Heart right ventricle (tissue), 16 donors: ENCODE results near the gene EBF3. TPM values are rescaled to one million over a fixed set of nuclear protein-coding genes. Genes with fewer than 3 reads are reported as not detected.

ENCODE experiments used
- ATAC-seq, 8 donors: fragments of 200-7000 bp; cut with Tn5 transposase; one replicate each; pipeline ENCODE4 v1.9.1; 2020; ENCODE audit warnings: mild to moderate bottlenecking in 8 of 8, moderate library complexity in 8 of 8, moderate number of reproducible peaks in 1 of 8
- DNase-seq, 2 donors: peaks; one replicate each; pipeline ENCODE4 v3.0.0-alpha.2; 2020
- H3K27ac ChIP-seq, 10 donors: fragments of 200-600 bp; sonication (generic) in 2 of 10; one replicate each; pipeline versions ENCODE4 v1.5.0 to v1.8.0; 2020 to 2022; ENCODE audit warnings: mild to moderate bottlenecking in 3 of 10
- H3K27me3 ChIP-seq, 7 donors: fragments of 200-600 bp; one replicate each; pipeline ENCODE4 v1.8.0; 2021 to 2022; ENCODE audit warnings: mild to moderate bottlenecking in 2 of 7
- H3K36me3 ChIP-seq, 9 donors: fragments of 200-600 bp; sonication (generic) in 1 of 9; one replicate each; pipeline versions ENCODE4 v1.5.0 to v1.8.0; 2020 to 2022; ENCODE audit warnings: mild to moderate bottlenecking in 2 of 9
- H3K4me1 ChIP-seq, 9 donors: fragments of 200-600 bp; sonication (generic) in 1 of 9; one replicate each; pipeline versions ENCODE4 v1.5.0 to v1.8.0; 2020 to 2022; ENCODE audit warnings: mild to moderate bottlenecking in 4 of 9
- H3K4me3 ChIP-seq, 10 donors: fragments of 200-600 bp; sonication (generic) in 2 of 10; one replicate each; pipeline versions ENCODE4 v1.5.0 to v1.8.0; 2020 to 2022; ENCODE audit warnings: mild to moderate bottlenecking in 7 of 10, moderate library complexity in 2 of 10
- H3K9me3 ChIP-seq, 11 donors: fragments of 200-600 bp in 10 of 11; sonication (generic) in 2 of 11; one replicate each; pipeline versions ENCODE4 v1.5.0 to v1.8.0; 2013 to 2022; ENCODE audit warnings: mild to moderate bottlenecking in 2 of 11, control low read depth in 1 of 11, moderate library complexity in 1 of 11
- WGBS, 2 donors: extraction: QIAGEN DNeasy Blood & Tissue Kit; methylation state at CpG; one replicate each; pipeline ENCODE4 v1.1.7; 2013; ENCODE audit warnings: inconsistent platforms in 1 of 2; 5-methylcytosine and 5-hydroxymethylcytosine counted together
- intact Hi-C, 10 donors: fragments of 100-400 bp; cut with DNase I; formaldehyde crosslinking; loops; one replicate each; pipeline versions ENCODE4 v1.11.1 to v1.14.2; 2022
- polyA plus RNA-seq, 2 donors: library from polyadenylated mRNA; stranded (reverse); fragments of 200-250 nt; gene quantifications; one replicate each; pipeline ENCODE4 v1.2.3, GENCODE V29; 2013
- total RNA-seq, 10 donors: library from RNA; stranded (reverse); fragmentation: NEBNext Ultra II Directional in 3 of 10; extraction: Animal tissue kit (Norgen Biotek cat#: 25700) in 3 of 10; gene quantifications; one replicate each; pipeline versions ENCODE4 v1.2.1 to v1.2.4, GENCODE V29; 2021 to 2023
- TF ChIP-seq, protein P1 (sequence below), 9 donors: fragments of 200-600 bp; sonication (generic) in 2 of 9; IDR thresholded peaks; one replicate each; pipeline versions ENCODE4 v1.5.0 to v1.8.0; 2021 to 2022; ENCODE audit warnings: antibody characterized with exemption in 9 of 9, mild to moderate bottlenecking in 5 of 9, moderate library complexity in 1 of 9
- donor health status: Arrhythmogenic right ventricular cardiomyopathy.
- donor health status: ischemic (EF 13 %, LVEDD 7.1; RV severe dilation, severe dysfunction).
- donor health status: healthy with polysubstance abuse.
- donor health status: DM: no; HTN: yes; CAD: no.
- donor health status: DM: no; HTN: no; CAD: no.
- donor health status: ischemic (EF 25% LVEDD 6.9; RV normal size, moderate dysfunction).
- donor health status: ischemic (EF 25% LVEDD 5.7; RV mildly dilated, moderate dysfunction).
- donor health status: healthy.
- donor health status: DM: yes; HTN: yes; CAD: no.
- donor health status: Ischemic cardiomyopathy.
- donor health status: ischemic (EF 35%, LVEDD 5.7; RV mildly dilated, moderate dysfunction).
- donor health status: nonischemic (EF 11% LVEDD 7.7; RV severe dilation, severe dysfunction).
- donor health status: DM: yes; HTN: yes; CAD: no.
- donor health status: PGD.
- donor health status: ischemic (EF 29% LVEDD 5.4; RV normal size, mild dysfunction).
- donor health status: nonischemic (EF 23%, LVEDD 6.1; RV moderate dilation, normal function).

EBF3 gene
- total and polyA plus RNA-seq, 12 donors, result 3.9 to 12.2 (median 5.6) TPM

DNA sequence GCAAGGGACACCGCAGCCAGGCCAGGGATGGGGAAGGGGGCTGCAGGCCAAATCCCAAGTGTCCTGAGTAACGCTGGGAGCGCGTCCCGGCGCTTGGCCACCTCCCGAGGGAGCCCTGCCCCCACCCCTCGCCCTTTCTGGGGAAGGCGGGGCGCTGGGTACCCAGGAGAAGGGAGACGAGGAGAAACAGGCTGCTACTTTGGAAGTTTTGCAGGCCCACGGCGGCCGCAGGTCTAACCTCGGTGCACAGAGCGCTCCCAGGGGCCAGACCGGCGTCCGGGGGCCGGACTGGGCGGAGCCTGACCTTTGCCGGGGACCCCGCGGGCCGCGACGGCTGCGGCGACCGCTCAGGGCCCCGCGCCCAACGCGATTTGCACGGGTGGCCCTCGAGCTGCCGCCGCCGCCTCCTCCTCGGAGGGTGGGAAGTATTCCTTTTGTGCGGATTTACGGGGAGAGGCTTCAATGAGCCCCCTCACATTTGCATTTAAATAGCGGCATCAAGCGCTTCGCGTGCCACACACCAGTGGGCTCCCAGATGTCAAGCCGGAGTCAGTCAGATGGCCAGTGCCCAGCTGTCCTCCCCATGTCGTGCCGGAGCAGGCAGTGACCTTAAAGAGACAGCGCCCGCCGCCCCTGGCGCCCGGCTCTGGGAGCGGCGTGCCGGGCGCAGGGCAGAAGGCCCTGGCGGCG lies 3.0 kb upstream of the EBF3 start:
- Histone ChIP-seq H3K4me1 (peaks cover 2 to 49% (median 40%) of the 10 kb centered on the region in 9 donors), H3K4me3 (no peak overlapping the region), H3K9me3 (no peaks in the 10 kb centered on the region), H3K27ac (no peak overlapping the region), H3K36me3 (no peaks in the 10 kb centered on the region), H3K27me3 (peaks cover 11 to 97% (median 86%) of the 10 kb centered on the region in 7 donors)
- intact Hi-C loops, result loop anchor here in 9 of 10 donors (5.0 to 10.0 kb wide), 9 partner anchors 80 to 940 kb away; no protein-coding TSS in a partner anchor
- DNase-seq (no peak), ATAC-seq (no peak)
- 39 to 51% methylated on average over 60 of the region's 60 CpGs for WGBS, 2 donors
- TF ChIP-seq, protein P1, sequence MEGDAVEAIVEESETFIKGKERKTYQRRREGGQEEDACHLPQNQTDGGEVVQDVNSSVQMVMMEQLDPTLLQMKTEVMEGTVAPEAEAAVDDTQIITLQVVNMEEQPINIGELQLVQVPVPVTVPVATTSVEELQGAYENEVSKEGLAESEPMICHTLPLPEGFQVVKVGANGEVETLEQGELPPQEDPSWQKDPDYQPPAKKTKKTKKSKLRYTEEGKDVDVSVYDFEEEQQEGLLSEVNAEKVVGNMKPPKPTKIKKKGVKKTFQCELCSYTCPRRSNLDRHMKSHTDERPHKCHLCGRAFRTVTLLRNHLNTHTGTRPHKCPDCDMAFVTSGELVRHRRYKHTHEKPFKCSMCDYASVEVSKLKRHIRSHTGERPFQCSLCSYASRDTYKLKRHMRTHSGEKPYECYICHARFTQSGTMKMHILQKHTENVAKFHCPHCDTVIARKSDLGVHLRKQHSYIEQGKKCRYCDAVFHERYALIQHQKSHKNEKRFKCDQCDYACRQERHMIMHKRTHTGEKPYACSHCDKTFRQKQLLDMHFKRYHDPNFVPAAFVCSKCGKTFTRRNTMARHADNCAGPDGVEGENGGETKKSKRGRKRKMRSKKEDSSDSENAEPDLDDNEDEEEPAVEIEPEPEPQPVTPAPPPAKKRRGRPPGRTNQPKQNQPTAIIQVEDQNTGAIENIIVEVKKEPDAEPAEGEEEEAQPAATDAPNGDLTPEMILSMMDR (IDR thresholded peaks at IDR 0.05), result no peak

DNA sequence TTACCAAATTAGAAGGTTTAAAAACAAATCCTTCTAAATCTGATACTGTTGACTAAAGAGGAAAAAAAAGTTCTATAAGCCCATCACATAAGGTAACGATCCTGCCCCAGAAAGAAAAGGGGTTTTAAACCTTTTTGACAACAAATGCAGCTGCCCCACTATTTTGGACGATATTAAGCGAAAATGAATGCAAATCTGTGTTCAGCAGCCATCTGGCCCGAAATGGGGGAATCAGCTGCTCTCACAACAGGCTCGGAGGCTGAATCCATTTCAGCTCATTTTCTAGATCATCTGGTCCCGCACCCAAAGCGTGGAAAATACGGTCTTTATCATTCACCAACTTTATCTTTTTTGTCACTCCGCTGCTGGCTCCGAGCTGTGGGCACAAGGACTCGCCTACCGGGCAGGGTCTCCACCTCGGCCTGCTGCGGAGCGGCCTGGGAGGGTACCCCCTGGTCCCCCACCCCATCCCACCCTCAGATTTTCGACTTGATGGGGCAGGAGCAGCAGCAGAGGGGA lies 2.4 kb upstream of the EBF3 start:
- 56 to 57% methylated on average over 16 of the region's 16 CpGs for WGBS, 2 donors

DNA sequence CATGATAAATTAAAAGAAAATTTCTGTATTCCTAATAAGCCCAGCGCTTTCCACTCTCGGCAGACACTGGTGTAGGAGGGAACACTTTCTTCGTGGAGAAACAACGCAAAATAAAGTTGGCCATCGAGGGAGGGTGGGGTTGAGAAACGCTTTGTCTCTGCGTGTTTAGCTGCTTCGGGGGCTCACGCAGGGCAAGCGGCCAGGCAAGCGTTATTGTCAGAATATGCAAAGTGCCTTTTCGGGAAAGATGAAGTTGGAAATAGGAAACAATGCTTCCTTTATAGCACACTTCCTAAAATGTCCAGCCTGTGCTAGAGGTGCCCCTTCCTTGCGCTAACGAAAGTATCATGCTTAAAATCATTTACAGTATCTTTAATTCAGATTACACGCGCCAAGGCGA lies 1.9 kb upstream of the EBF3 start:
- ATAC-seq, result no peak
- intact Hi-C loops, result loop anchor here in 9 of 10 donors (2.0 to 10.0 kb wide), 10 partner anchors 77 to 939 kb away; no protein-coding TSS in a partner anchor
- Histone ChIP-seq H3K27me3 (peaks cover 11 to 97% (median 87%) of the 10 kb centered on the region in 7 donors), H3K36me3 (no peaks in the 10 kb centered on the region), H3K9me3 (no peaks in the 10 kb centered on the region), H3K27ac (no peak overlapping the region), H3K4me1 (peaks cover 2 to 44% (median 36%) of the 10 kb centered on the region in 9 donors), H3K4me3 (no peak overlapping the region)
- WGBS, 2 donors, result 43 to 47% methylated on average over 17 of the region's 17 CpGs
- DNase-seq, result no peak
- TF ChIP-seq, protein P1 (IDR thresholded peaks at IDR 0.05), result no peak

More for the DNA sequence above, 2.4 kb upstream of the EBF3 start:
- TF ChIP-seq, protein P1 (IDR thresholded peaks at IDR 0.05), result no peak
- Histone ChIP-seq H3K4me1 (peaks cover 2 to 46% (median 37%) of the 10 kb centered on the region in 9 donors), H3K27ac (no peak overlapping the region), H3K27me3 (peaks cover 11 to 97% (median 87%) of the 10 kb centered on the region in 7 donors), H3K36me3 (no peaks in the 10 kb centered on the region), H3K9me3 (no peaks in the 10 kb centered on the region), H3K4me3 (no peak overlapping the region)
- ATAC-seq, result no peak
- intact Hi-C loops, result loop anchor here in 9 of 10 donors (5.0 to 10.0 kb wide), 9 partner anchors 79 to 939 kb away; no protein-coding TSS in a partner anchor
- DNase-seq, result no peak

DNA sequence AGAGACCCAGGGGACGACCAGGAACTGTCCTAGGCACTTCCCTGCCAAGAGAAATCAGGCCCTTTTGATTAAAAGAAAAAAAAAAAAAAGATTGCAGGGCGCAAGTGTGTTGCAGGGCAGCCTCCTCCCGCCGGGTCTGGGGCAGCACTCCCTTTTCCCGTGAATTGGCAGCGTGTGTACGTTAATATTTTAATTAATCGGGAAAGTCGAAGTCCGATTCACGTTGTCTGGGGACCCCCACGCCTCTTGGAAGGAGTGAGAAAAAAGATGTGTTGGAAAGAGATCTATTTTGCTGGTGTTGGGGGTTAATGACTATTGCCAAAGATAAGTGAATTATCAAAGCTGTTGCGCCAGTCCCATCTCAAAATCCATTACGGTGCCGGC lies 1.3 kb upstream of the EBF3 start:
- Histone ChIP-seq H3K27me3 (peaks cover 11 to 97% (median 84%) of the 10 kb centered on the region in 7 donors), H3K4me3 (peak overlapping the region; percentile 41 to 83 (median 62)), H3K36me3 (no peaks in the 10 kb centered on the region), H3K9me3 (no peaks in the 10 kb centered on the region), H3K4me1 (peaks cover 2 to 39% (median 31%) of the 10 kb centered on the region in 9 donors), H3K27ac (peak overlapping the region in 6 of 10 donors; percentile 25 to 64 (median 44))
- DNase-seq, result no peak
- TF ChIP-seq, protein P1 (IDR thresholded peaks at IDR 0.05), result no peak
- WGBS, 2 donors, result 30% methylated on average over 15 of the region's 15 CpGs
- intact Hi-C loops, result loop anchor here in 9 of 10 donors (2.0 to 10.0 kb wide), 10 partner anchors 77 to 938 kb away; no protein-coding TSS in a partner anchor
- no peak for ATAC-seq
